Stimulated activated CD4-positive, alpha-beta T cell treated with anti-CD3 and anti-CD28 coated beads, Interleukin-1b, Interleukin-23, amount 100 ng/mL, for 1 hour (primary cell): ENCODE measurements around the gene AUTS2.
"Not testable (repeated sequence)": the region's sequence is repeated elsewhere in the genome, so short reads cannot be mapped to it uniquely, and the experiment has no call there.

Source experiments
- DNase-seq, 2 donors: peaks; one replicate each; pipeline ENCODE4 v3.0.0-alpha.2; 2020; ENCODE audit warnings: low read depth in 2 of 2

AUTS2 gene

DNA sequence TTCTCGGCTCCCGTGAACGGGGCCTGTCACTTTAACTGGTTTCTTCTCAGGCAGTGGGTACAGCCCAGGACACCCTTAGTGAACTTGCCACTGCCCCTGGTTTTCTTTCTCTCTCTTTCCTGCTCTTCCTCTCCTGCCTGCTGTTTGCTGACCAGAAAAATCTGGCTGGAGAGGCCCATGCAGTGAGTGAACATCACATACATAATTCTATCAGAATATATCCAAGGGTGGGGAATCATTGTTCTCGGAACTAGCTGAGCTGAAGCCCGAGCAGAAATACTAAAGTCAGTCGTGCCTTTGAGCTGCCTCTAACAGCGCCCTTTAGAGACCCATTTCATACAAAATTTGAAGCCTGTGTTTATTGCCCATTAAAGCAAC is 1032.2 kb downstream of the AUTS2 start:
- DNase-seq = no peak

DNA sequence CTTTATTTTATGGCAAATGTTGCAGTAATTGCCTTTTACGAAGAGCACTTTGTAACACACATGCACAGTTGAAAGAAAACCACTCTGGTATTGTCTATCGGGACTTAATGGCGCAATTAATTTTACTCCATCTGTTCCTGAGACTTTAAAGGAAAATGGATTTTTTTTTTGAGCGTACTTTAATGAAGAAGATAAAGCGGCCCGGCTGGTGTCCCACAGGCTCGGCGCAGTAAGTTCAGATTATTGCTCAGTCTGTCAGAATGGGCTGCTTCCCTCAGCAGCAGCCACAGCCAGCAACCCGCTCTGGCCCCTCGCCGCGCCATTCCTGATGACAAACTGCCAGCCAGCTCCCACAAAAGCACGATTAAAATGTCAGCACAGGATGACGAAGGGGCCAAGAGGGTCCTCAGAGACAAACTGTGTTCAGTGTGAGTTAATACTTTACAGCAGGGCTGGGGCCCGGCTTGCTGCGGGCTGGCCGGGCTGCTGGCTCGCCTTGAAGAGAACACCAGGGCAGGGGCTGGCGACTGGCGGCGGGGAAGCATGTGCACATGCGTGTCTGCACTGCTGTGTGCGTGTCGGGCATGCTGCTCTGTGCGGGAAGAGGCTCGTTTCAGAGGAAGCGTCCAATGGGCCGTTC is 1032.7 kb downstream of the AUTS2 start:
- no peak for DNase-seq

DNA sequence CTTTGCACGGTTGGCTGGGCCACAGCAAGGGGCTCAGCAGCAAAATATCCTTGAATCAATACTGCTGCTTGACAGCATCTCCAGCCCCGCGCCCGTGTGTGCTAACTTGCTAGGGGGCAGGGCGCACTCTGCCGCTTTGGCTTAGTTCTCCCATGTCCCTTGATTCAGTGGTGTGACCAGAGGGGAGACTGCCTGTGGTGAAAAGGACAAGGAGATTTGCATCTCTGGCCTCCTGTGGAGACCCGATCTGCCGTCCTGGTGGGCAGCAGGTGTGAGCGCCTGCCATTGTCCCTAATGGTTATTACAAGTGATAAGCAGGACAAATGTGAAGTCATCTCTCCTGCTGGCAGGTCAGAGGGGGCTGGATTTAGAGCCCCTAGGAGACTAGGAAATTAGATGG is 1033.4 kb downstream of the AUTS2 start:
- DNase-seq = no peak

DNA sequence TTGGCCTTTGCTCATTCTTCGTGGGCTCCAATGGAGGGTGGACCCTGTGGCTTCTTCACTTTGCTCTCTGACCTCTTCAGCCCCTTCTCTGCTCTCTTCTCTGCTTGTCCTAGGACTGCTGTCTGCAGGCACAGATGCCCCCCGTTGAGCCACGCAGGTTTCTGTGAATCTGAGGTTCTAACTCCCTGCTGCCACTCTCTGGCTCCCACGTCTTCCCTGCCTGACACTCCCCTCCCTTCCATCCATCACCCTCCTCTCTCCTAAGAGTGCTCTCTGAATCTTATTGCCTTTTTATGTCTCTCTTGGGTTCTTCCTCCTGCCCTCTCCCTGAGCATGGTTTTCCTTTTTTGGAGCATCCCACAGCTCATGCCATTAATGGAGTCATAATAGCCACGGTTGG is 1034.1 kb downstream of the AUTS2 start:
- no peak for DNase-seq

DNA sequence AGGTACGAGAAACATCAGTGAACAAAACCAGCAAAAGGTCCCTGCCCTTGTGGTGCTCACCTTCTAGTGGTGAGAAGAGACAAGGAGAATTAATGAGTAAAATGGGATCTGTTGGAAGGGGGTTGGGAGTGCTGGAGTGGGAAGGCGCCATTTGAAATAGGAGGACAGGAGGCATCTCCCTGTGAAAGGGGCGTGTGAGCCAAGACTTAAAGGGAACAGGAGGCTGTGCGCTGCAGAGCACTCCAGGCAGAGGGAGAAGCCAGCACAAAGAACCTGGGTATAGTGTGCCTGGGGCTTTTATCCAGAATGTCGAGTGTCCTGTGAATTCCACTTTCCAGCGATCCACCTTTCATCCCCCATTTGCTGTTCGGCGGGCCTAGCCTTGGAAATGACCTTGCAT is 1035.8 kb downstream of the AUTS2 start:
- DNase-seq = no peak

DNA sequence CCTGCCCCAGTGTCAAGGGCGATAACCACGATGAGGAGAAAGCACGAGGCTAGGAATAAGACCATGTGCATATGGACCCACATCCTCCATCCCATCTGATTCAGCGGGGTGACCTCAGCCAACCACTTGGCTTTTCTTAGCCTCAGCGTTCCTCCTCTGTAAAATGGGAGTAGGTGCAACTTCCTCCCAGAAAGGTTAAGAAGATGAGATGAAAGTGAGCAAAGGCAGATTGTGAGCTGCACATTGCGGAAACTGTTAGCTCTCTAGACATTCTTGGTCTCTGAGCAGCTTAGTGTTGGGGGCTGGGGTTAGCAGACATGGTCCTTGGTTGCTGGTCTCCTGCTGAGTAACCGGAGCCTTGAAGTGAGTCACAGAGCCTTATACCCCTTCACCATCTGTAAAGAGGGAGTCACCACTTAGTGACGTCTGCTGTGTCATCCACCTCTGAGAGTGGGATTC is 1036.4 kb downstream of the AUTS2 start:
- DNase-seq = no peak

DNA sequence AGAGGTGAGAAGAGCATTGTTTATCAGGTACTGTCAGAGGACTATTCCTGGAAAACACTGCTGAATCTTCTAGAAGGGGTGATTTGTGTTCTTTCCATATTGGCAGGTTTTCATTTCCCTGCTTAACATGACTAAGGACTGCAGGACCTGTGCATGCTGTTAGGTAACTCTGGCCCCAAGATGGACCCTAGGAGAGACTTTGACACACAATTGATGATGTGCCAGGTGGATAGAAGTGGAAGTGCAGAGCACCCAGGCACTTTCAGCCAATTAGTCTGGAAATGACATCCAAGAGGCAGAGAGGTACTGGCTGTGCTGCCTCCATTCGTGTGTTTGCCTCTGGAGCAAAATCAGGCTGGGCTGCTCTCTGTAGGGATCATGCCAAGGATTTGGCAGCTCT is 1037.4 kb downstream of the AUTS2 start:
- no peak for DNase-seq

DNA sequence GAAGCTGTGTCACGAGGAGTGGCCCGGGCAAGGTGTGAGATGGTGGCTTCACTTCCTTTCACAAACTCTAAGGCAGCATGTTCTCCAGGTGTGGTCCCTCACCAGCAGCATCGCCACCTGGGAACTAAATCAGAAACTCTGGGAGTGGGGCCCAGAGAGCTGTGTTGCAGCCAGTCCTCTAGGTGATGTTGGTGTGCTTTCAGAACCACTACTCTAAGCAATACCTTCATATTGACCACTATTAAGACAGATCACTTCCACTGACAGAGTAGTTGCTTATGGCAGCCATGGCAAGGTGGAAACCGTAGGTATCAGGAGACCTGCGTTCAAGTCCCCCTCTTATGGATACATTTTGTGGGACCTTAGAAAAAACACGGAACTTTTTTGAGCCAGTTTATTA is 1037.9 kb downstream of the AUTS2 start:
- DNase-seq = no peak

DNA sequence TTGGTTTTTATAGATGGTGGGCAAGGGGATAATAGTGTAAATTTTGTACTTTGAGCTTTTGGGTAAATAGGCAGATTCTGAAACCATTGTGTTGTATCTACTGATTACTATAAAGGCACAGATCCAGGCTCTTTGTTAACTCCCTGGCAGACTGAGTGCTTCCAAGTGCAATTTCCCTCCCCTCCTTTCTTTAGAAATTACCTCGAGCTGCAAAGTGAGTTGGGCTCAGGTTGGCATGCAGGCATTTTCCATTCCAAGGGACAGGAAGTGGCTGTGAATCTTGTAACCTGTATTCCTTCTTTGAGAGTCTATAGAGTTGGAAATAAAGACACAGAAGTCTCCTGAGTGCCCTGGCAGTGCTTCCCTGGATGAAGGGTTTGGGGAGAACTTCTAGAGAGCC is 1039.5 kb downstream of the AUTS2 start:
- no peak for DNase-seq

DNA sequence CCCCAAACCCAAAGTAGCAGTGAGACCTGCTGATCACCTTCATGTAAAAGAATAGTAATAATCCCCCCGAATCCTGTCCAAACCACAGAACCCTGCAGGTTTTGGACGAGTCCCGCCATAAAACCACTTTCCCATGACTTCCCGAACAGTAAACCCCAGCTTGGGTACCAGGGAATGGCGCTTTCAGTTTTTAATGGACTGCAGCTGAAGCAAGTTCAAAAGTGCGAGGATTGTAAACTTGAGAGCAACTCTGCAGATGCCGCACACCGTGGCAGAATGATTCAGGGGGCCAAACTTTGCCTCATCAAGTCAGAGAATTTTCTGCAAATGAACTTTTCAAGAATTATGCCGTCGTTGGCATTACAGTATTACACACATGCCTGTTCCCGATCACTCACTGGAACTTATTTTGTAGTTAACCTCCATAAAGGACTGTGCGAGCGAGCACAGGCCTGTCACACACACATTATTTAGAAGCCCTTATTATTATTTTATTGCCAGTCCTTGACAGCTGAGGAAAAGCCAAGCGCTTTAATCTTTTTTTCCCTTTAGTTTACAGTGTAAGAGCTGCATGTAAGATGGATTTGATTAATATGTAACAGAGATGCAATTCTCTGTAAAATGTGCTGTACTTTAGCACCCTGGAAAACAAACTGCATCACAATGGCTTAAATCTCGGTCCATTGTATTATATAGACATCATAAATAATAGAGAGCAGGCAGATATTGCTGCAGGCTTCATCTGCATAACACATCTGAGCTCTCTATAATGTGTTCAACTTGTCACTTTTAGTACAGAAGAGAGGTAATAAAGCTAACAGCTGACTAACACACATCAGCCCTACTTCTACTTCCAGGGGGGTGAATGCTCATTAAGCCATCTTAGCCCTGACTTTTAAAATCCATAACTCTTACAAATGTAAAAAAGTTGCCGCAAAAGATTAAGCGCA is 1040.2 kb downstream of the AUTS2 start:
- DNase-seq = no peak

DNA sequence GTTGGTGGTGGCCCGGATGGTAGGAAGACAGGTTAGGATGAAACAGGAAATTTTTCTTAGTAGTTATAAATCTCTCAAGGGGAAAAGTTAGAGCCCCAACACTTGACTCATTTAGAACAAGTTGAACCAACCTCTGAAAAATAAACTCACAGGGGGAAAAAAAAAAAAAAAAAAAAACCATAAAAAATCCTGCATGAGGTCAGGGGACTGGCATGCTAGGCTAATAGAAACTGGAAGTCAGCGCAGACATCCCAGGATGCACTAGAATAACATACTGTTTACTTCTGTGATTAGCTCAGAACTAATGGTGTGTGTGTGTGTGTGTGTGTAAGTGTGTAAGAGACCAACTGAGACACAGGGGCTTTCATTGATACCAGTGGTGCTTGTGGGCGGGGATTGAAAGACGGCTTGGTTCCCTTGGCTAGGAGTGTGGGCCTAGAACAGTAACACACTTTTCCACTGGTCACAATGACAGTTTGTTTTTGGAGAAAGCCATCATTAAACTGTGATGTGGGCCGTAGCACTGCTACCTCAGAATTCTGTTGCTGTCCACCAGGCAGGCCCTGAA is 1042.1 kb downstream of the AUTS2 start:
- DNase-seq = no peak

DNA sequence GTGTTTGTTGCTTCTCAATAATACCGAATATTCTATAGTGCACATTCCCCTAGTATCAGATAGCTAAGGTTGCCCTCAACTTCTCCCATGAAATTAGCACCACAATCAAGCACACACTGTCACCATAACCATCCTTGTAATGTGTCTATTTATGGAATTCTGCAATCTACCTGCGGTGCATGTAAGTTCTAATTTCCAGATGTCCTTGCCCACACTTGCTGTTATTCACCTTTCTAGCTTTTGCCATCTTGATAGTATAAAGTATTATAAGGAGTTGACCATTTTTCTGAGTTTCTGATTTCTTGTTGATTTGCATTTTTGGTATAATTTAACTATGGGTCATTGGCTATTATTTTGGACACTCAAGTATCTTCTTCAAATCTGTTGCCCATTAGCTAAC is 1043.6 kb downstream of the AUTS2 start:
- DNase-seq = no peak

DNA sequence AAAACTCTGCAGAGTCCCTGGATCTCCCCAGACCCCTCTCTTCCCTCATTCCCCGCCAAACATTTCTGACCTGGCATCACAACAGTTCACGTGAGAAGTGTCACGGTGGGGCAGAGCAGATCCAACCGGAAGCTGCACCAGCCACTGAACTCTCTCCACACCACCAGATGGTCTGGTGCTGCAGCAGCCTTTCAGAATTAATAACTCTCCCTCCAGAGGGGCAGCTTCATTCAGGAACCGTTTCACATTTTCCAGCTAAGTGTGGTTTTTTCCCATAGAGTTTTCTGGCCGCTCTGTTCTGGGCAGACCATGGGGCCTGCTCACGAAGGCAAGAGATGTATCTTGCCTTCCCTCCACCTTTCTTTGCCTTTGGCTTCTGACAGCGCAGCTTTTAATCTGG is 1047.0 kb downstream of the AUTS2 start:
- DNase-seq = no peak

DNA sequence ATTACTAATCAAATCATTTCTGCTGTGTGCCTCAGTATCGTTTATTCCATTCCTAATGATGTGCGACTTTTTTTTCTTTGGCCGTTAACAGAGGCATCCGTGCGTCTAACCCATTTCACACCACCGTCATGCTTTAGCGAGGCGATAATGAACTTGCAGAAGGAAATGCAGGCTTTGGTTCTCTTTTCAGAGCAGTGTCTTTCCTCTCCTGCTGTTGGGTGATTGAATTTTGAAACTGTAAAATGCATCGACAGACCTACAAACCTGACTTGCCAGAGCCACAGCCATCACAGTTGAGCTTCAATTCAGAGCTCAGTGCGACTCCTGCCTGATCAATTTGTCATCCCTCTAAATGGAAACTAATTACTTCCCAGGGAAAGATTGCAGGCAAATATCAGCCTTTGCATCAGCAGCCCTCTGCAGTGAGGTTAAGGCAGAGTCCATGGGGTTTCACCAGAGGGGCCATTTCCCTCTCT is 1047.6 kb downstream of the AUTS2 start:
- DNase-seq = no peak

DNA sequence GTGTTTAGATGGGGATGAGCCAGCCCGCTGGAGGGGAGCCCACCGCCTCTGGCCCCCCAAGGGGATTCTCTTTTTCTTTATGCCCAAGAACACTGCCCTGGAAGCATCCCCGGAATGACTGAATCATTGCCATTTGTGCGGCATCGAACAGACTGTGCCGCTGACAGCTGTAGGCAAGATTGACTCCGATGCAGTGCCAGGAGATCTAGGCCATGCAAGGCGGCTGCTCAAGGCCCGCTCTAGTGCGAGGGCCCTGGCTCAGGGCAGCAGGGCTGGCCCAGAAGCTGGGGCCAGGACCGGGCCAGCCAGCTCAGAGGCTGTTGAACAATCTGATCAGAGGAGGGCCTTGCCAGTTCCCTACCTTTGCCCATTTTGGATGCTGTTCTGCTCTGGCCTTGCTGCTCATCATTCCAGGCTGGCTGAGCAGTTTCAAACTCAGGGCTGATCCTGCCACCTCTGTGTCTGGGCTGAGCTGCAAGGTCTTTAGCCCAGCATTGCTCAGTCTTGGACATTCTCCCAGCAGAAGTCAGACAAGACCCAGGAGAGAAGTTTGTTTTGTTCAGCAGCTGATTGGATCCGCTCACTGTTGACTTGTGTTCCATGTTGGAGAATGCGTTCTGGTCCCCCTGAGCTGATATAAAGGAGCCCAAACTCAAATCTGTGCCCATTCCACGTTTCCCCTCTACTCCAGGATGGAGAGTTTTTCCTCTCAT is 1048.4 kb downstream of the AUTS2 start:
- DNase-seq = no peak

DNA sequence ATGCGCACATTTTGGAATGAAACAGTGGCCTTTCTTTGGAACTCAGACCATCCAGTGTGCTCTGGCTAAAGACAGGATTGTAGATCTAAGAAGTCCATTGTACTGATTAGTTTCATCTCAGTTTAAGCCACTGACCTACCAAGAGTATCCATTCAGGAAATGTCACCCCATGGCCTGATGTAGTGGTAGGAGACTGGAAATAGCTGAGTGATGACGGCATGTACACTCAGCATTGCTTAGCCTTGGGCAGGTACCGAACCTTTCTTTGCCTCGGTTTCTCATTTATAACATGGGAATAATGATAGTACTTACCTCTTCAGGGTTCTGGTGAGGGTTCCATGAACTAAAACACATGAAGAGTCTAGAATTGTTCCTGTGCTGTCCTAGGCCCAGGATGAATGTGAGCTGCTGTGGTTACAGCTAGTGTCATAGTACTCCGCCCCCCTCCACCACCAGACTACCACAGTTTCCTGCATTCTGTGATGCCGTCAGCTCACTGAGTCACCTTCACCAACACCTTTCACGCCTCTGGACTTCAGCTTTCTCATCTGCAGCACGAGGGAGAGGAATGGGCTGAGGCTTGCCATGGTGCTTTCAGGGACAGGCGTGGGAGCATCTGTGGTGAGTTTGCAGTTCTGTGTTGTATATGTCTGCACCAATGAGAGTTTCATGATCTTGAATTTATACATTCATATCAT is 1049.7 kb downstream of the AUTS2 start:
- peak; percentile 21 to 34 for DNase-seq

DNA sequence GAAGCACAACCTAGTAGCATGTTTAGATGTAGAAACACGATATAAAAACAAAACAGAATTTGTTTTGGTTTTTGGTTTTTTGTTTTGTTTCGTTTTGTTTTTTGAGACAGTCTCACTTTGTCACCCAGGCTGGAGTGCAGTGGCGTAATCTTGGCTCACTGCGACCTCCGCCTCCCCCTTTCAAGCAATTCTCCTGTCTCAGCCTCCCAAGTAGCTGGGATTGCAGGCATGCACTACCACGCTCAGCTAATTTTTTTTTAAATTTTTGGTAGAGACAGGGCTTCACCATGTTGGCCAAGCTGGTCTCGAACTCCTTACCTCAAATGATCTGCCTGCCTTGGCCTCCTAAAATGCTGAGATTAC is 1050.2 kb downstream of the AUTS2 start:
- DNase-seq = not testable (repeated sequence)

DNA sequence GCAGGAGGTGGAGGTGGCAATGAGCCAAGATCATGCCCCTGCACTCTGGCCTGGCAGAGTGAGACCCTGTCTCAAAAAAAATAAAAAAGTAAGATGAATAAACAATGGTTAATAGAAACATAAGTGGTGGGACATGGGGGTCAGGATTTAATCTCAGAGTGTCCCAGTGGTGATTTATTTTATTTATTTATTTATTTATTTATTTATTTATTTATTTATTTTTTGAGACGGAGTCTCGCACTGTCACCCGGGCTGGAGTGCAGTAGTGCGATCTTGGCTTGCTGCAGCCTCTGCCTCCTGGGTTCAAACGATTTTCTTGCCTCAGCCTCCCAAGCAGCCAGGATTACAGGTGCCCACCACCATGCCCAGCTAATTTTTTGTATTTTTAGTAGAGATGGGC is 1051.0 kb downstream of the AUTS2 start:
- DNase-seq = no peak

DNA sequence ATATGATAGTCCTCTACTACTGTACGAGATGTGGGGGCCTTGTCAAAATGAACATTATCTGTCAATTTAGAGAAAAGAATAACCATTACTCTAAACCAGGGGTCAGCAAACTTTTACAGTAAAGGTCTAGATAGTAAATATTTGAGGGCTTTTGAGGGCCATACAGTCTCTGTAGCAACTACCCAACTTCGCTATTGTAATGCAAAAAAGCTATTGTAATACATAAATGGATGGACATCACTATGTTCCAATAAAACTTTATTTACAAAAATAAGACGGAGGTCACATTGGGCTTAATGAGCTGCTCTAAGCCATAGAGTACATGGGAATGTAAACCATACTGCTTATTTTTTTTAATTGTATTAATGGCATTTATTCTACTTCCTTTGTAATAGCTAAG is 1055.9 kb downstream of the AUTS2 start:
- no peak for DNase-seq

DNA sequence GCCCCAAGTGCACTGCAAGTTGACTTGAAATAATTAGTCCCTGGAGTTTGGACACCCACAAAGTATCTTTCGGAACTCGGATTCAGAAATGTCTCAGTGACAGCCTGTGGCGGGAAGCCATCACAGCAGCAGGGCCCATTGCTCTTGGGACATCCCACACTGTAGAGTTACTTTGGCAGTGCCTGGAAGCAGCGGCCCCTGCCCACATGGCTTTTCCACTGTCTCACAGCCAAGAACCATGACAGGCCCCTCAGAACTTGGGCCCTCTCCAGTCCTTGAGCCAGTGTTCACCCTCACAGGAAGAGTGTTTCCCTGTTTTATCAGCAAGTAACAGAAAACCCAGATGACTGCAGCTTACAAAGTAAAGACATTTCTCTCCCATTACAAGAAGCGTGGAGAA is 1056.7 kb downstream of the AUTS2 start:
- no peak for DNase-seq

DNA sequence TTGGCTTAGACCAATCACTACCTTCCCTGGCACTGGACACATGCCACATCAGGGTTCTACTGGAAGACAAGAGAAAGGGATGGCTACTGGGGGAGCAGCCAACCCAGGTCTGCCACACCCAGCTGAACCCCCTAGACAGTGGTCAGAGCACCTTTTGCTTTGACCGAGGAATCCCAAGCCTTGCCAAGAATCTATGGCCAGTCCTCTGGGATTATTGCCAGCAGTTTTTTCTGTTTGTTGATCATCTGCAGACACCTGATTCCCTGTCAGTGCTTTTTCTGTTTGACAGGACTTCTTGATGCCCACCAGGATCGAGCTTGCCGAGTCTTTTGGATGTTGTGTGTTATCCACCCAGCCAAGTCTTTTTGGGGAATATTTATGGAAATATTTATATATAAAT is 1057.4 kb downstream of the AUTS2 start:
- DNase-seq = no peak

DNA sequence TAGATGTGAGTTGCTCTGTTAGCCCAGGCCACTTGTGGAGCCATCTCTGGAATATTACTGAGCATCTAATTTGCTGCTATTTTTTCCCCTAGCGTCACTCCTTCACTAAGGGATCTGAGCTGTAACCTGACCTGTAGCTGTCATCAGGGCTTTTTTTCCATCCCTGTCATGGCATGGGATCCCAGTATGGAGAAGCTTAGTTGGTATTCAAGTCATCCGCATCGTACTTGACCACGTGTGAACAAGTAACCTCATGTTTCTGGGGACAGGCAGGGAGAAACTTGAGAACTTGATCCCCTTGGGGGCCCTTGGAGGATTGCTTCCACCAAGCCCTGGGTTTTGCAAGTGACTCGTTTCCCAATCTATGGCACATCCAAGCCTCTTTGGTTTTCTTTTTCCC is 1059.3 kb downstream of the AUTS2 start:
- DNase-seq = no peak
